Prostate gland (tissue), 2 donors: ENCODE results near the gene ITGA7. TPM values are rescaled to one million over a fixed set of nuclear protein-coding genes. Genes with fewer than 3 reads are reported as not detected.
A peak's percentile ranks its signal among the peaks of the same experiment; 100 is the strongest.

Experiments
- DNase-seq: peaks from one replicate; pipeline ENCODE4 v3.0.0-alpha.2; 2019; ENCODE audit warnings: low spot score
- H3K27ac ChIP-seq, 2 donors: fragments of 200-600 bp; sonication (generic); 2 replicates each; pipeline ENCODE4 v1.5.1; 2017 to 2019
- H3K27me3 ChIP-seq: fragments of 200-600 bp; sonication (generic); replicated peaks from 2 replicates; pipeline ENCODE4 v1.5.1; 2019; ENCODE audit not compliant: insufficient read depth
- H3K36me3 ChIP-seq, 2 donors: fragments of 200-600 bp; sonication (generic); 1 replicate in 1 of 2; 2 replicates in 1 of 2; pipeline versions ENCODE4 v1.5.1 to v1.8.1; 2017 to 2019
- H3K4me1 ChIP-seq: fragments of 200-600 bp; sonication (generic); replicated peaks from 2 replicates; pipeline ENCODE4 v1.5.1; 2019
- H3K4me3 ChIP-seq, 2 donors: fragments of 200-600 bp; sonication (generic); 2 replicates each; pipeline ENCODE4 v1.5.1; 2017 to 2019
- H3K9me3 ChIP-seq: fragments of 200-600 bp; sonication (generic); 2 replicates; pipeline ENCODE4 v1.5.1; 2017
- POLR2A ChIP-seq: fragments of 450-650 bp; IDR thresholded peaks from one replicate; pipeline ENCODE4 v1.6.1; 2016; ENCODE audit warnings: antibody characterized with exemption, mild to moderate bottlenecking
- POLR2AphosphoS5 ChIP-seq: sonication (generic); formaldehyde crosslinking; IDR thresholded peaks from one replicate; pipeline ENCODE4 v1.6.1; 2017; ENCODE audit warnings: antibody characterized with exemption
- WGBS: methylation state at CpG from one replicate; pipeline ENCODE4 v1.1.5; 2018; 5-methylcytosine and 5-hydroxymethylcytosine counted together
- intact Hi-C: fragments of 100-400 bp; cut with DNase I; formaldehyde crosslinking; loops from one replicate; pipeline ENCODE4 v1.14.2; 2022
- total RNA-seq, 2 donors: library from RNA; depleted of rRNA; stranded (reverse); fragments of >200 nt; gene quantifications; one replicate each; pipeline ENCODE4 v1.1.0, GENCODE V29; 2016
- TF ChIP-seq, protein P1 (sequence below), 4 experiments: fragments of 200-600 bp in 2 of 4; fragments of 450-650 bp in 2 of 4; sonication (generic) in 2 of 4; IDR thresholded peaks; 1 replicate in 3 of 4; 2 replicates in 1 of 4; pipeline ENCODE4 v1.5.1; 2016 to 2019; ENCODE audit warnings: antibody characterized with exemption in 4 of 4, mild to moderate bottlenecking in 2 of 4, moderate library complexity in 2 of 4

The ITGA7 gene
- total RNA-seq, 2 donors from 2014 or later, result 17.4 to 37.0 TPM

DNA sequence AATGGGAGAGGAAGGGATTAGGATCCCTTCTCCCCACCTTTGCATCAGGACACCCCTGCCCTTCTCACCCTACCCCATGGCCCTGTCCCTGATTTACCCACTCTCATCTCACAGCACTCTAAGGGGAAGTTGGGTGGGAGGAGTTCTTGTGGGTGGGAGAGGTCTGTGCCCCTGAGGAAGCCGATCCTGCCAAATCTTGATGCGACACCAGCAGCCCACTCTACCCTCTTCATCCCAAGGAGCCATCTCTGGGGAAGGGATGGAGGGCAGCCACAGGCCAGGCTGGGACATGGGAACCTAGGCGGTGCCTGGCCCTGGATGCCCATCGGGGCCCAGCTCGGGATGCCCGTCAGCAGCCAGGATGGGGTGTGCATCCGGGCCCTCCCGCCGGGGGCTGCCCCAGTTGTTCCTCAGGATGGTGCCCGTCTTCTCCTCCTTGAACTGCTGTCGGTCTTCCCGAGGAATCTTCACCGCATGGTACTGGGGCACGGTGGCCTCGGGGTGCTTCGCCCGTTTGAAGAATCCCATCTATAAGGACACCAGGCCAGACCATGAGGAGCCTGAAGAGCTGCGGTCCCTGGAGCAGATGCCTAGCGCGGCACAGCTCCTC is 22.8 kb downstream of the ITGA7 start:
- no peak overlapping the region for H3K4me3 ChIP-seq
- peaks cover 2% of the 10 kb centered on the region for H3K27me3 ChIP-seq
- H3K4me1 ChIP-seq, result no peaks in the 10 kb centered on the region
- no peak for DNase-seq
- H3K27ac ChIP-seq, result no peak overlapping the region
- no peaks in the 10 kb centered on the region for H3K36me3 ChIP-seq
- TF ChIP-seq, protein P1, sequence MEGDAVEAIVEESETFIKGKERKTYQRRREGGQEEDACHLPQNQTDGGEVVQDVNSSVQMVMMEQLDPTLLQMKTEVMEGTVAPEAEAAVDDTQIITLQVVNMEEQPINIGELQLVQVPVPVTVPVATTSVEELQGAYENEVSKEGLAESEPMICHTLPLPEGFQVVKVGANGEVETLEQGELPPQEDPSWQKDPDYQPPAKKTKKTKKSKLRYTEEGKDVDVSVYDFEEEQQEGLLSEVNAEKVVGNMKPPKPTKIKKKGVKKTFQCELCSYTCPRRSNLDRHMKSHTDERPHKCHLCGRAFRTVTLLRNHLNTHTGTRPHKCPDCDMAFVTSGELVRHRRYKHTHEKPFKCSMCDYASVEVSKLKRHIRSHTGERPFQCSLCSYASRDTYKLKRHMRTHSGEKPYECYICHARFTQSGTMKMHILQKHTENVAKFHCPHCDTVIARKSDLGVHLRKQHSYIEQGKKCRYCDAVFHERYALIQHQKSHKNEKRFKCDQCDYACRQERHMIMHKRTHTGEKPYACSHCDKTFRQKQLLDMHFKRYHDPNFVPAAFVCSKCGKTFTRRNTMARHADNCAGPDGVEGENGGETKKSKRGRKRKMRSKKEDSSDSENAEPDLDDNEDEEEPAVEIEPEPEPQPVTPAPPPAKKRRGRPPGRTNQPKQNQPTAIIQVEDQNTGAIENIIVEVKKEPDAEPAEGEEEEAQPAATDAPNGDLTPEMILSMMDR (IDR thresholded peaks at IDR 0.05), result no peak
- WGBS, result 96% methylated on average over 16 of the region's 20 CpGs
- intact Hi-C loops, result no loop called here
- no peaks in the 10 kb centered on the region for H3K9me3 ChIP-seq

DNA sequence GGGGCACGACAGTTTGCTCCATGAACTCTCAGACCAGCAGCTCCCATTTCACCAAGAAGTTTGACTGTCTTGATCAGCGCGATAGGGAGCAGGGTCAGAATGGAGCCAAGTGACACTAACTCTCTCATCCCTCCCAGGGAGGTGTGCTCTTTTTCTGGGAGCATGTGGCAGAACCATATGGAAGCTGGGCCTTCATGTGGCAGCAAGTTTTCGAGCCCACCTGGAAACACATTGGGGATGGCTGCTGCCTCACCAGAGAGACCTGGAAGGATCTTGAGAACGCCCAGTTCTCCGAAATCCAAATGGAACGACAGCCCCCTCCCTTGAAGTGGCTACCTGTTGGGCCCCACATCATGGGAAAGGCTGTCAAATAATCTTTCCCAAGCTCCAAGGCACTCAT is 24.0 kb downstream of the ITGA7 start:
- no peak for DNase-seq
- no peak overlapping the region for H3K4me3 ChIP-seq
- no peak for TF ChIP-seq POLR2AphosphoS5
- TF ChIP-seq, protein P1 (IDR thresholded peaks at IDR 0.05), result no peak
- TF ChIP-seq POLR2A, result no peak
- intact Hi-C loops, result no loop called here
- H3K27me3 ChIP-seq, result peaks cover 2% of the 10 kb centered on the region
- H3K27ac ChIP-seq, result no peak overlapping the region
- no peaks in the 10 kb centered on the region for H3K9me3 ChIP-seq
- no peaks in the 10 kb centered on the region for H3K4me1 ChIP-seq
- no peaks in the 10 kb centered on the region for H3K36me3 ChIP-seq
- WGBS, result 94% methylated on average over 7 of the region's 7 CpGs

DNA sequence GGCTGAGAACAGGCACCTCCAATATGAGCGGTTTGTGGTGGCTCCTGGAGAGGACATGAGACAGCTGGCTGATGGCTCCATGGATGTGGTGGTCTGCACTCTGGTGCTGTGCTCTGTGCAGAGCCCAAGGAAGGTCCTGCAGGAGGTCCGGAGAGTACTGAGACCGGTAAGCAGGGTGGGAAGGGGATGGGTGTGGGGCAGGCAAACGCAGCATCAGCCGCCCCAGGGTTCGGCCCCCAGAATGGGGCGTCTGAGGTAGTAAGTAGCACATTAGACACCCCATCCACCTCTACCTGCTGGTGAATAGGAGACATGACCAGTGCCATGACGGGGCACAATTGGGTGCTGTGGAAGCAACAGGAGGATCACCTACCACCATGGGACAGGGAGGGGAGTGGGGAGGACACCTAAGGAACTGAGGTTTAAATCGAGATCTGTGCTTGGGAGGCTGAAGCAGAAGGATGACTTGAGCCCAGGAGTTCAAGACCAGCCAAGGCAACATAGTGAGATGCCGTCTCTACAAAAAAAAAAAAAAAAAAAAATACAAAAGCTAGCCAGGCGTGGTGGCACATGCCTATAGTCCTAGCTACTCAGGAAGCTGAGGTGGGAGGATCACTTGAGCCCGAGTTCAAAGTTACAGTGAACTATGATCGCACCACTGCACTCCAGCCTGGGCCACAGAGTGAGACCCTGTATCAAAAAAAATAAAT is 25.5 kb downstream of the ITGA7 start:
- no peak for DNase-seq
- TF ChIP-seq POLR2A (no peak), POLR2AphosphoS5 (no peak)
- TF ChIP-seq, protein P1 (IDR thresholded peaks at IDR 0.05), result no peak
- Histone ChIP-seq H3K36me3 (no peaks in the 10 kb centered on the region), H3K27ac (no peak overlapping the region), H3K9me3 (no peaks in the 10 kb centered on the region), H3K4me1 (no peaks in the 10 kb centered on the region), H3K27me3 (peaks cover 2% of the 10 kb centered on the region), H3K4me3 (no peak overlapping the region)
- intact Hi-C loops, result no loop called here
- WGBS, result 83% methylated on average over 13 of the region's 13 CpGs

DNA sequence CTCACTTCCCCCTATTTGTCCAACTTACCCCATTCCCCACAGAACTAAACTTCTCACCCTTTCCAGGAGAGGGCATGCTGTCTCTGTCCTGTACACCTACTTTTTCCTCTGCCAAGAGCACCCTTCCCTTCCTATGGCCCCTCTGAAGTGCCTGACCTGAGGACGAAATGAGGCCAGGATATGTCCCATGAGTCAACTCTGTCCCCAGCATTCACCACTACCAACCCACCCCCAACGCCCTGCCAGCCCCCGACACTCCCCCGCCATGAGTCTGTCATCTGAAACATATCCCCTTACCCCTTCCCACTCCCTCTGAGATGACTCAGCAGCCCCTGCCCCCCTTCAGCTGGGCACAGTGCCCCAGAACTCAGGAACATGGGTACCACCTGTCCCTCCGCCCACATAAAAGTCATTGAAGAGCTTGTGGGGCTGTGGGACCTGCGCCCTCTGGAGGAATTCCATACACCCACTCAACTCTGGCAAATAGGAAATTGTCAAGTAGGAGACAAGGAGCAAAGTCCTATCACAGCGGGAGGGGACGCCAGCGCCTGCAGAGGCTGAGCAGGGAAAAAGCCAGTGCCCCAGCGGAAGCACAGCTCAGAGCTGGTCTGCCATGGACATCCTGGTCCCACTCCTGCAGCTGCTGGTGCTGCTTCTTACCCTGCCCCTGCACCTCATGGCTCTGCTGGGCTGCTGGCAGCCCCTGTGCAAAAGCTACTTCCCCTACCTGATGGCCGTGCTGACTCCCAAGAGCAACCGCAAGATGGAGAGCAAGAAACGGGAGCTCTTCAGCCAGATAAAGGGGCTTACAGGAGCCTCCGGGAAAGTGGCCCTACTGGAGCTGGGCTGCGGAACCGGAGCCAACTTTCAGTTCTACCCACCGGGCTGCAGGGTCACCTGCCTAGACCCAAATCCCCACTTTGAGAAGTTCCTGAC is 26.3 kb downstream of the ITGA7 start:
- Histone ChIP-seq H3K4me1 (no peaks in the 10 kb centered on the region), H3K27ac (no peak overlapping the region), H3K36me3 (no peaks in the 10 kb centered on the region), H3K9me3 (no peaks in the 10 kb centered on the region), H3K27me3 (peaks cover 2% of the 10 kb centered on the region), H3K4me3 (no peak overlapping the region)
- no peak for TF ChIP-seq POLR2AphosphoS5
- TF ChIP-seq, protein P1 (IDR thresholded peaks at IDR 0.05), result peak in 2 of 4 experiments; percentile 3 to 27
- no peak for TF ChIP-seq POLR2A
- 16% methylated on average over 17 of the region's 17 CpGs for WGBS
- no peak for DNase-seq
- intact Hi-C loops, result no loop called here
